Stimulated activated CD4-positive, alpha-beta T cell treated with anti-CD3 and anti-CD28 coated beads, TNF-alpha, amount 100 ng/mL, for 48 hours (primary cell): ENCODE data around the gene REEP1.
A peak's percentile ranks its signal among the peaks of the same experiment; 100 is the strongest.
"Not testable (repeated sequence)": the region's sequence is repeated elsewhere in the genome, so short reads cannot be mapped to it uniquely, and the experiment has no call there.

Experiments
- DNase-seq, 3 donors: peaks; one replicate each; pipeline ENCODE4 v3.0.0-alpha.2; 2020; ENCODE audit warnings: low read depth in 3 of 3

REEP1 gene

DNA sequence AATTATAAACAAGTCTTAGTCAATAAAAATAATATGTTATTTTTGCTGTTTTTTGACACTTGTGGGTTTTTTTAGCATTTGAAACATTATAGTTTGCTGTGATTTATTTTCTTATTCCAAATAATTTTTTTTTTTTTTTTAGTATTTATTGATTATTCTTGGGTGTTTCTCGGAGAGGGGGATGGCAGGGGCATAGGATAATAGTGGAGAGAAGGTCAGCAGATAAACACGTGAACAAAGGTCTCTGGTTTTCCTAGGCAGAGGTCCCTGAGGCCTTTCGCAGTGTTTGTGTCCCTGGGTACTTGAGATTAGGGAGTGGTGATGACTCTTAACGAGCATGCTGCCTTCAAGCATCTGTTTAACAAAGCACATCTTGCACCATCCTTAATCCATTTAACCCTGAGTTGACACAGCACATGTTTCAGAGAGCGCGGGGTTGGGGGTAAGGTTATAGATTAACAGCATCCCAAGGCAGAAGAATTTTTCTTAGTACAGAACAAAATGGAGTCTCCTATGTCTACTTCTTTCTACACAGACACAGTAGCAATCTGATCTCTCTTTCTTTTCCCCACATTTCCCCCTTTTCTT, 8.5 kb upstream of the REEP1 start:
- not testable (repeated sequence) for DNase-seq

- no peak for DNase-seq
These were observed 7.0 kb upstream of the REEP1 start for GRCh38 chr2:86344404-86344803.

- DNase-seq: no peak
These were observed 5.1 kb upstream of the REEP1 start for GRCh38 chr2:86342488-86342887.

DNA sequence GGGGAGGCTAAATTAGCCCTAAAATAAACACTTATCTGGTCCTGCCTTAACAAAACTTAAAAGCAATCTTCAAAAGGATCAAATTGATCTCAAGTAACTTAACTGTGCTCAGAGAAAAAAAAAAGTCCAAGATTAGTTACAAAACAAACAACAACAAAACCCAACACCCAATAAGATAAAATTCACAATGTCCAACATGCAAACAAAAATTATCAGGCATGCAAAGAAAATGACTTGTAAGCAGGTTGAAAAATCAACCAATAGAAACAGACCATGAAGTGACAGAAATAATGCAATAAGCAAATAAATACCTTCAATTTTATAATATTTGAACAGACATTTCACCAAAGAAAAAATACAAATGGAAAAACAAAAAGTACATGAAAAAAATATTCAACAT, 4.0 kb upstream of the REEP1 start:
- no peak for DNase-seq

DNA sequence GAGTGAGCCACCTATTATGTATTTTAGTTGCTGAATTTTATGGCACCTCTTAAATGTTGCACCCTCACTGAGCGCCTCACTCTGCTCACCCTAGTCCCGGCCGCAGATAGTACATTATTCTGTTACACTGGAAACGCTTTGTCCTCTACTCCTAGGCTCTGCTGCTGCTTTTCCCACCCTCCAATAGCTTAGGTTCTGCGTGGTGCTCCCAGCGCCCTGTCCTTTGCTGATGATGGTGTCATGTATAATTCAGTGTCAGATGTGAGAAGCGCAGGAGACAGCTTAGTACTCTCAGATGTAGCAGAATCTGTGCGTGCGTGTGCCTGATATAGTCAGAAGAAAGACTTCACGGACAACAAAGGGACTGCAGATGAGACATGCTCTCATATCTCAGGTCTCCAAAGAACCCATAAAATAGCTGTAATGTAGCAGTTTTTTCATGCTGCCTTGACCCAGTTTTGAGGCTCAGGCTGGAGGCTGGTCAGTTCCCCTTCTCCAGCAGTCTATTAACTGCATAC, 1.4 kb upstream of the REEP1 start:
- DNase-seq: no peak

DNA sequence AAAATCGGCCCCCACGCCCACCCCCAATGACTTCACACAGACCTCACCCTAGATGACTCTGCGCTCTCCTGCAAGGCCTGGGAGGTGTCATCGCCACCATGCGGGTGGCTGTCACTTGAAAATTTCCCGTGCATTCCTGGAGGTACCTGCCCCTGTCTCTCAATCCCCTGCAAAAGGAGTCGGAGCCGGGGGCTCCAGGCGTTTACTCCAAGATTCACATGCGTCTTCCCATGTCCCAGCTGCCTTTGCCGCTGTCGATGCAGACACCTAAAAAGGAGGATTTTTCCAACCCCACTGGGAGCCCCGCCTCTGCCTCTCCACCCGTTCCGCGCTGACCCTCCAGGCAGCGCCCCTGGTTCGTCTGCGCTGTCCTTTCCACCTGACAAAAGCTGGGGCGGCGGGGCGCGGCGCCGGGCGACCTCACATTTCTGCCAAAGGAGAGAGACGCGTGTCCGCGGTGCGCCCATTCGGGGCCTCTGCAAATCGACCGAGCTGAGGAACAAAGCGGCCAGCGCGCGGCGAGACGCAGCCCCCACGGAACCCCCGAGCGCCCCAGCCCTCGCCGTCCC, 667 bp downstream of the REEP1 start:
- peak in 1 of 3 donors; percentile 14 for DNase-seq

DNA sequence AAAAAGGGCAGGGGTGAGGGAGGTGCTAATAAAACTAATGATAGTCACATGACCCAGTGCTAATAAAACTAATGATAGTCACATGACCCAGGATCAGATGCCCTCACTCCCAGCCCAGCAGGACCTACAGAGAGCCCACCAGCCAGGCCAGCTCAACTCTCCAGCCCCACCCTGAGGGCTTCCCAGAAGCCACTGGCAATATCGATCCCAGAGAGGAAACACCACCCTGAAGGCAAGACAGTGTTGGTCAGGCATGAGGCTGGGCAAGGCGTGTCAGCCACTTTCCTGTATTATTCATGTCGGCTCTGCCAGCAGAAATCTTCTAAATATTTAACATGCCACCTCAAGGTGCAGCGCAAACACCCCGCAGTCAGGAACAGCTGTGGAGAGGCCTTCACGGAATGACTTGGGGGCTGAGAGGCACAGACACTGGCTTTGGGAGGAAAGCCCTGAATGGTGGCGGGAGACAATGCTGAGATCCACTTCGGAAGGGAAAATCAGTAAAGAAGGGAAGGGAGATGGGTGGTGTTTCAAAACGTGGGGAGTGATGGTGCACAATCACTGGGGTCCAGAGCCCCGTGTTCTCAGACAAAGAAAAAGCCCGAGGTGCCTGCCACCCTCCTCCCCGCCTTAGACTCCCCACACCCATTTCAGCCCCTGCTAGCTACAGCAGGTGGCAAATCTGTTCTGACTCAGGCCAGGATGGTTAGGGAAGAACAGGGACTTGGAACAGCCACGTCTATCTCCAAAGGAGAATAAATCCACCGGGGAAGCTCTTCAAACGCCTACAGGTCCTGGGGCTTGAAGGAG, 1.4 kb downstream of the REEP1 start:
- no peak for DNase-seq

- DNase-seq: no peak
These were observed 4.0 kb downstream of the REEP1 start for GRCh38 chr2:86333378-86333777.

DNA sequence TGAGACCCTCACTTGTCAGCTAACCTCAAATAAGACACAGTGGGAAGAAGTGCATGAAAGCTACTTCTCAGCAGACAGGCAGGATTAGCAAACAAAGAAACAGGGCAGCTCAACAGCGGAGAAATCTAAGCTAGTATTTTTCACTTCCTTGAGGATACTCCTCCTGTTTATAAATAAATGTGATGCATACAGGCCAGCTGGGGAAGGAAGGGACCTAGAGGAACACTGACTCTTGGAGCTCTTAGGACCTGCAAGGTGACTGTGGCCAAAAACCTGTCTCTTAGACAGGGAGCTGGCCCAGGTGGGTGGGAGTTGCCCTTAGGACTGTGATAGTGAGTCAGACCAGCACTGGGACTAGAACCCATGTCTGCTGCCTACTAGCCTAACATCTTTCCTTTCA, 4.8 kb downstream of the REEP1 start:
- no peak for DNase-seq

GRCh38 chr2:86331384-86331783, 6.0 kb downstream of the REEP1 start:
- DNase-seq: no peak

DNA sequence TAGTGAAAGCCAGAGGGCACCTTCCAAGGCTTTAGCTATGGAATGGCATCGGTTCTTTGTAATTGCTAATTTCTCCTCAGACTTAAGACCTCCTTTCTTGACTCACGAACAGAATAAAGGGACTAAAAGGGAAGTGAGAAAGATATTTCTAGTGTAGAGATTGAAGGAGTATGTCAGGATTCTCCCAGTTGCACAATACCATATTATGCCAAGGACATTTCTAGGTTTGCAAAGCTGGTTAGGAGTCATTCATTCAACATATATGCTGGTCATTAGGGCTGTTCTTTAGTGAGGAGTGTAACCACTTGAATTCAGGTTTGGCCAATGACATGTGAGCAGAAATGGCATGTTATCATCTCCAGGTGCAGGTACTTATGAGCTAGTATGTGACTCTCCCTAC, 7.4 kb downstream of the REEP1 start:
- DNase-seq: no peak

DNA sequence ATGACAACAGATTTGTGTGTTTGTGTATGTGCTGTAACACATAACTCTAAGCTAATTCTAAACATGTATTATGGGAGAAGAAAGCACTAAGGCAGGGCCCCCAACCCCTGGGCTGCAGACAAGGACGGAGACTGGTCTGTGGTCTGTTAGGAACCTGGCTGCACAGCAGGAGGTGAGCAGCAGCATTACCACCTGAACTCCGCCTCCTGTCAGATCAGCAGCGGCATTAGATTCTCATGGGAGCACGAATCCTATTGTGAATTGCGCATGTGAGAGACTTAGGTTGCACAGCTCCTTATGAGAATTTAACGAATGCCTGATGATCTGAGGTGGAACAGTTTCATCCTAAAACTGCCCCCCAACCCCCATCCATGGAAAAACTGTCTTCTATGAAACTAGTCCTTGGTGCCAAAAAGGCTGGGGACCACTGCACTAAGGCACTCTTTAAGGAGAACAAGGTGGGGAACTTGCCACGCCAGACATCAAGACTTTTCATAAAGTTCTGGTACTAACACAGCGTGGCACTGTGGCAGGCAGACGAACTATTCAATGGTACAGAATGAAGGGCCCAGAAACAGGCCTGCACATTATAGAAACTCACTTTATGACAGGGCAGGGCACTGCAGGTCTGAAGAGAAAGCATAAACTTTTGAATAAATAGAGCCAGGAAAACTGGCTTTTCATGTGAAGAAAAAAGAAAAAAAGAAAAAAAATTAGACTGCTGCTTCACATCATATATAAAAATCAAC, 14.0 kb downstream of the REEP1 start:
- DNase-seq: no peak

DNA sequence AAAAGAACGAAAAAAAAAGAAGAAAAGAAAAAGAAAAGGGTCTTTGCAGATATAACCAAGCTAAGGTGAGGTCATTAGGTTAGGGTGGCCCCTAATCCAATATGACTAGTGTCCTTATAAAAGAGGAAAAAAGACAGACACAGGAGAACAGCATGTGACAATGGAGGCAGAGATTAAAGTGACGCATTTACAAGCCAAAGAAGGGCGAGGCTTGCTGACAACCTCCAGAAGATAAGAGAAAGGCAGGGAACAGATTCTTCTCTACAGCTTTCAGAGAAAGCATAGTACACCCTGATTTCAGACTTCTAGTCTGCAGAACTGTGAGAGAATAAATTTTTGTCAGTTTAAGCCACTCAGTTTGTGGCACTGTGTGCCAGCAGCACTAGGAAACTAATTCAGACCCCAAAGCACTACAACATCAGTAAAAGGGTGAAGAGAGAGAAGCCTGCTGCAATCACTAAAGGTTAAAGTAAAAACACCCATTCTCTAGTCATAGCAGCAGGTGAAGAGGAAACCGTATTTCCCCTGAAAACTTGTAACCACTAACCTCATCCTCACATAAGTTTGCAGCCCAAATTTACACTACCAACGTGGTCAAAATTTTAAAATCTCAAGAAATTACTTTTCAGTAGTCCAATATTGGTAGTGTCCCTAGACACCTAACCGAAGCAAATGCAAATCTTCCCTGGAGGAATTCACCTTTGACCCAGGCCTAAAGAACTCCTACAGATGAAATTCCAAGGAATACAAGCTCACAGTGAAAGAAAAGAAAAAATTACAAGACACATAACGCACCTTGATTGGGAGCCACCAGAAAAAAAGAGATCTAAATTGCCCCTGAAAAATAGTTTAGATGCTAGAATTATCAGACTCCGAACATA, 17.5 kb downstream of the REEP1 start:
- no peak for DNase-seq

DNA sequence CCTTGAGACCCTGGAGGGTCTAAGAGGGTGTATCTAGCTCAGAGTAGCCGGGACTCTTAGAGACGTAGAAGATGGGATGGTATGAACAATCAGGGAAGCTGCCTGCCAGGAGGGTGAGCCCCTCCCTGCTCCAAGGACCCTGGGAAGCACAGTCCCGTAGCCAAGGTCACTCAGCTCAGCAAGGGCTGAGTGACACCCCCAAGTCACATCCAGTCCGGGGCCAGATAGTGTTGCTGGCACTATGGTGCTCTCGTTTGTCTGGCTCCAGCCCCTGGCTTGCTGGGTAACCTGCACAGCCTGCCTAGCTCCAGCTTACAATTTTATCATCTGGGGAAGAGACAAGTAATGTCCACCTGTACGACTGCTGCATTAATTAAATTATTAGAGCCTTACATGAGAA, 22.3 kb downstream of the REEP1 start:
- DNase-seq: no peak

GRCh38 chr2:86314125-86314524, 23.3 kb downstream of the REEP1 start:
- no peak for DNase-seq

DNA sequence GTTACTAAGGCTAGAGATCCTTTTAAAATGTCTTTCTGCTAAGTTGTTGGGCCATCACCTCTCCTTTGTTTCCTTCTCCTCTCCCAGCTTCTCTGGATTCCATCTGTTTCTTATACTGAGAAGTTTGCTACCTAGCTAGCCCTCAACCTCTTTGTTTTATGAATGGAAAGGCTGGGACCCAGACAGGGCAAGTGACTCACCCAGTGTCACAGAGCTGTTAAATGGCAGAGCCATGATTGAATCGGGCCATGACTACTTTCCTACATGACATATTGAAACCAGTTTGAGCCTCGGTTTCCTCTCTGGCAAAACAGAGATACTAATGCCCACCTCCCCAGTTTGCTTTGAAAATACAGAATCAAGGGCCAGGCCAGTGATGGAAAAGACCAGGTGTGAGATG, 24.1 kb downstream of the REEP1 start:
- DNase-seq: no peak

DNA sequence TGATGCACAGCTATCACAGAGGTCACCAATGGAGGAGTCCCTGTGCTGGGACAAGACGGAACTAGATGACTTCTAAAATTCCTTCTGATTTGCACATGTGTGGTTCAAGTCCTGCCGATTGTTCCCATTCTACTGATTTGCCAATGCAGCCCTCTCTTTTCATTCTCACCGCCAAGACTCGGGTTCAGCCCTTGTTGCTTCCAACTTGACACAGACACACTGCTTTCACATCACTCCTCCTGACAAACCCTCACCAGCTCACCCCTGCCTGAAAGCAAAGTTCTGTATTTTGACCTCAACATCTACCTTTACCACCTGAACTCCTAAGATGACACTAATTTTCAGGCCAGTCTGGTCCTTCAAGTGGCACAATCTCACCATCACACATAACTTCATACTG, 25.5 kb downstream of the REEP1 start:
- DNase-seq: no peak

DNA sequence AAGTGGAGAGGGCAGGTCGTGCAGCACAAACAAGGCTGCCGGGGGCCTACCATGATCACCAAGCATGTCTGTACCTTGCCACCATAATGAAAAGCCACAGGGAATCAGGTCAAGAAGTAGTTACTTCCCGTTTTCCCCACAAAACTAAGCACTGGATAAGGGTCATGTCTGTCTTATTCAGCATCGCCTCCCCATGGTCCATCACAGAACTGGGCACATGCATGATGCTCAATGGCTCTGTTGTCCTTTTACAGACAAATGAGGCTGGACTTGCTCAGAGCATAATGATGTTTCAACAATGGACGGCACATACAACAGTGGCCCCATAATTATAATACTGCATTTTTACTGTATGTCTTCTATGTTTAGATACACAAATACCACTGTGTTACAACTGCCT, 27.5 kb downstream of the REEP1 start:
- no peak for DNase-seq

- DNase-seq: no peak
These were observed 28.3 kb downstream of the REEP1 start for GRCh38 chr2:86308984-86309695.

DNA sequence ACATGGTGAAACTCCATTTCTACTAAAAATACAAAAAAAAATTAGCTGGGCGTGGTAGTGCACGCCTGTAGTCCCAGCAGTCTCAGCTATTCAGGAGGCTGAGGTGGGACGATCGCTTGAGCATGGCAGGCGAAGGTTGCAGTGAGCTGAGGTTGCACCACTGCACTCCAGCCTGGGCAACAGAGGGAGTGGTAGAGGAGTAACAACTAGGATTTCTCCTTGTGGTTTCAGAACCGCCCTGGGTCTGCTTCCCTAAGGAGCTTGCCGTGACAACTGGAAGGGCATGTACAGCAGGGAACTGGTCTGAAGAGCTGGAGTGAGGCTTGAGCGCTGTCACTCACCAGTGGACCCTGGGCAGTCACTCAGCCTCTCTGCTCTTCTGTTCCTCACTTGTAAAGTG, 29.1 kb downstream of the REEP1 start:
- DNase-seq: no peak

GRCh38 chr2:86307431-86307830, 30.0 kb downstream of the REEP1 start:
- DNase-seq: no peak
